Measurements from ENCODE around the gene RFC2. TPM values are rescaled to one million over a fixed set of nuclear protein-coding genes. Genes with fewer than 3 reads are reported as not detected.

RFC2 gene
- total RNA-seq, 6 experiments from 2014 or later = 8.0 to 21.3 (median 12.2) TPM

DNA sequence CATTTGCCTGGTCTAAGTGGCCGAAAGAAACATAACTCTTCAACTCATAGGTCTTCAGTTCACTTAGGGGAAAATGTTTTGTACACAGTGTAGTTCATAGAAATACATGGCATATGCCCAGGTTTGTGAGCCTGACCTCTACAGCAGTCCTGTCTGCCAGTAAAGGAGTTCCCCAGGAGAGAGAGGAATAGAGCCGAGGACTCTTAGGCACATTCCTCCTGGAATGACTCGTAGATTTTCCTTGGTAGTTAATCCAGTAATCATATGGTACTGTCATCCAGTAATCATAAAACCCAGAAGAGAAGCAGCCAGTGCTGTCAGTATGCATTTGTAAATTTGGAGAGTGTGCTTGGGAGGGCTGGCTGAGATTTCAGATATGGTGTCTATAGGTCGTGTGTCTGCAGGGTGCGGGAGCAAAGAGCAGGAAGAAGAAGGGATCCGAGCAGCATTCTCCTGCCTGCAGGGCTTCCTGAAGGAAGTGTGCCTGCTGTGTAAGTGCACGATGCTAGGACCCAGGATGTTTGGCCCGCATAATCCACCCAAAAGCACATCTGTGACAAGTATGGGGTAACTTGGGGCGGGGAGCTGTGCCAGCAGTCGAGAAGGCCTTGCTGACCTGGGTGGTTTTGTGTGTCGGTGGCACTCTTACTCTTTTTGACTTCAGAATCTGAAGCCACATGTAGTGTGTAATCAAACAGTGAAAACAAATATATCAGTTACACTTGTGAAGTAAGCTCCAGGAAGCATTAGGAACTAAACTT is 66.1 kb downstream of the RFC2 start:
- no peaks in the 10 kb centered on the region for H3K27me3 ChIP-seq
- no peaks in the 10 kb centered on the region for H3K9me3 ChIP-seq
- no peak overlapping the region for H3K27ac ChIP-seq
- 60% methylated on average over 8 of the region's 11 CpGs for WGBS (ENCODE audit: insufficient coverage, low coverage, low lambda C conversion rate, missing lambda C conversion rate)
- TF ChIP-seq POLR2A (IDR thresholded peaks at IDR 0.05) = no peak
- TF ChIP-seq, protein P1, sequence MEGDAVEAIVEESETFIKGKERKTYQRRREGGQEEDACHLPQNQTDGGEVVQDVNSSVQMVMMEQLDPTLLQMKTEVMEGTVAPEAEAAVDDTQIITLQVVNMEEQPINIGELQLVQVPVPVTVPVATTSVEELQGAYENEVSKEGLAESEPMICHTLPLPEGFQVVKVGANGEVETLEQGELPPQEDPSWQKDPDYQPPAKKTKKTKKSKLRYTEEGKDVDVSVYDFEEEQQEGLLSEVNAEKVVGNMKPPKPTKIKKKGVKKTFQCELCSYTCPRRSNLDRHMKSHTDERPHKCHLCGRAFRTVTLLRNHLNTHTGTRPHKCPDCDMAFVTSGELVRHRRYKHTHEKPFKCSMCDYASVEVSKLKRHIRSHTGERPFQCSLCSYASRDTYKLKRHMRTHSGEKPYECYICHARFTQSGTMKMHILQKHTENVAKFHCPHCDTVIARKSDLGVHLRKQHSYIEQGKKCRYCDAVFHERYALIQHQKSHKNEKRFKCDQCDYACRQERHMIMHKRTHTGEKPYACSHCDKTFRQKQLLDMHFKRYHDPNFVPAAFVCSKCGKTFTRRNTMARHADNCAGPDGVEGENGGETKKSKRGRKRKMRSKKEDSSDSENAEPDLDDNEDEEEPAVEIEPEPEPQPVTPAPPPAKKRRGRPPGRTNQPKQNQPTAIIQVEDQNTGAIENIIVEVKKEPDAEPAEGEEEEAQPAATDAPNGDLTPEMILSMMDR (IDR thresholded peaks at IDR 0.05) = no peak
- peaks cover 0 to 35% (median 5%) of the 10 kb centered on the region in 4 donors for H3K4me1 ChIP-seq
- peaks cover 13 to 53% (median 33%) of the 10 kb centered on the region in 4 donors for H3K36me3 ChIP-seq
- ATAC-seq (no peak), DNase-seq (no peak)
- intact Hi-C loops (cut with DNase I) = no loop called here
- no peak overlapping the region for H3K4me3 ChIP-seq

DNA sequence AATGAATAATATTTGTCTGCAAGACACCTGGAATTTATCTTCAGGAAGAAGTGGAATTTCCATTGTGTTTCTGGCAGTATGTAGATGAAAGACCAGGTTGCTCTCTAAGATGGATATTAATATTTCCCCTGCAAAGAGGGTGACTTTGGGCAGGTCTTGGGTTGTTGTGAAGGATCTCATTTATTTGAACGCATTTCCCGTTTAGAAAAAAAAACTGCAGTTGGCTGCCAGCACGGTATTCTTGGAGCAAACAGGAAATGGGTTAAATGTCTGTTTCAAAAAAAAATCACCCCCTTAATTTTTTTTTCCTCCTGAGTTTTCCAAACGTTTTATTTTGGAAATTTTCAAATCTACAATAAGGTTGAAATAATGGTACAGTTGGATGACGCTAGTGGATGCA is 68.6 kb downstream of the RFC2 start:
- Histone ChIP-seq H3K36me3 (peaks cover 13 to 31% (median 19%) of the 10 kb centered on the region in 4 donors), H3K4me3 (no peak overlapping the region), H3K9me3 (no peaks in the 10 kb centered on the region), H3K27me3 (no peaks in the 10 kb centered on the region), H3K27ac (peak overlapping the region in 1 of 3 donors; percentile 9), H3K4me1 (peaks cover 0 to 55% (median 14%) of the 10 kb centered on the region in 4 donors)
- TF ChIP-seq, protein P1 (IDR thresholded peaks at IDR 0.05) = no peak
- no peak for TF ChIP-seq POLR2A (IDR thresholded peaks at IDR 0.05)
- intact Hi-C loops (cut with DNase I) = no loop called here
- DNase-seq (no peak), ATAC-seq (no peak)
- WGBS (ENCODE audit: insufficient coverage, low coverage, low lambda C conversion rate, missing lambda C conversion rate) = 12% methylated on average over 5 of the region's 5 CpGs

GRCh38 chr7:74185016-74185415 is 69.2 kb downstream of the RFC2 start:
- intact Hi-C loops (cut with DNase I) = no loop called here
- TF ChIP-seq, protein P1 (IDR thresholded peaks at IDR 0.05) = no peak
- TF ChIP-seq POLR2A (IDR thresholded peaks at IDR 0.05) = no peak
- DNase-seq (no peak), ATAC-seq (no peak)
- Histone ChIP-seq H3K9me3 (no peaks in the 10 kb centered on the region), H3K27me3 (no peaks in the 10 kb centered on the region), H3K36me3 (peaks cover 8 to 24% (median 13%) of the 10 kb centered on the region in 4 donors), H3K4me3 (no peak overlapping the region), H3K4me1 (peaks cover 0 to 61% (median 15%) of the 10 kb centered on the region in 4 donors), H3K27ac (peak overlapping the region in 1 of 3 donors; percentile 9)
- 83% methylated on average over 6 of the region's 6 CpGs for WGBS (ENCODE audit: insufficient coverage, low coverage, low lambda C conversion rate, missing lambda C conversion rate)

DNA sequence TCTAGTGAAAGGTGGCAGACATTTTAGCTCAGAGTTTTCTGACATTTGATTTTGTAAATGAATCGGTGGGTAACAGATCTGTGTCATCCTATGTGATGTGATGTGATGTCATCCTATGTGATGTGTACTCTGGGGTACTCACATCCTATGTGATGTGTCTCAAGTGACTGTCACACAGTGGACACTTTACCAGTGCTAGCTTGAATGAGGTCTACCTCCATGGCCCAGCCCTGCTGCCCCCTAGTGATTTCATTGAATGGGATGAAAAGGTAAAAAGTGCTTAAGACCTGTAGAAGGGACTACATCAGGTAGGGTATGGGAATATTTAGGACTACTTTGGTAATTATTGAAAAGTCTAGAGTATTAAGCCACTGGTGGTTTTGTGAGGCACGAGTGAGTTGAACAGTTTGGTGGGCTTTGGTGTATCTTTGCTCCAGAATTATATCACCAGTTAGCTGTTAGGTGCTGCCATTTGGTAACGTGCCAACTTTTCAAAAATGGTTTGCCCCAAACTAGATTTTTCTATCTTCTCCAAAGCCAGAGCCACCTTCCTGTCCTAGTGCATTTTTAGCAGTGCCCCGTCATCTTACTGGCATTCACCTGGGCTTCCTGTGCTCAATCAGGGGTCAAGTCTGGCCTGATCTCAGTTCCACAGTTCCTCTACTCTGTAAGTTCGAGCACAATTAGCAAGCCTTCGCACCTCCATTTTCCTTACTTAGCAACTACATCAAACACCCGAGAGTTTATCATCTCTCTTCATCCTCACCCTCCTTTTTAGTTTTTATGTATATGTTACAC is 70.3 kb downstream of the RFC2 start:
- Histone ChIP-seq H3K27me3 (no peaks in the 10 kb centered on the region), H3K4me3 (no peak overlapping the region), H3K9me3 (no peaks in the 10 kb centered on the region), H3K4me1 (peaks cover 0 to 67% (median 15%) of the 10 kb centered on the region in 4 donors), H3K27ac (no peak overlapping the region), H3K36me3 (peaks cover 0 to 13% (median 3%) of the 10 kb centered on the region in 4 donors)
- DNase-seq (no peak), ATAC-seq (peak in 3 of 4 donors; percentile 13 to 25 (median 21))
- TF ChIP-seq, protein P1 (IDR thresholded peaks at IDR 0.05) = peak in 2 of 4 donors; percentile 6 to 24
- TF ChIP-seq POLR2A (IDR thresholded peaks at IDR 0.05) = no peak
- 46% methylated on average over 7 of the region's 7 CpGs for WGBS (ENCODE audit: insufficient coverage, low coverage, low lambda C conversion rate, missing lambda C conversion rate)
- intact Hi-C loops (cut with DNase I) = no loop called here

All from right lobe of liver (tissue), 6 donors.